Activated CD8-positive, alpha-beta memory T cell treated with anti-CD3 and anti-CD28 coated beads for 4 hours (primary cell): ENCODE data around the gene LARP1.

Source experiments
- DNase-seq, 2 donors: peaks; one replicate each; pipeline ENCODE4 v3.0.0-alpha.2; 2020; ENCODE audit warnings: low read depth in 2 of 2

Gene LARP1

GRCh38 chr5:154857530-154858296 is 102.5 kb downstream of the LARP1 start:
- DNase-seq, result peak; percentile 68 to 74

- peak; percentile 95 for DNase-seq
These were observed 103.3 kb downstream of the LARP1 start, which contains the start of gene CNOT8 for GRCh38 chr5:154858297-154858971. TSS of gene CNOT8 (plus strand) at chr5:154858627. CDS start at chr5:154863279, 4,652 bp downstream.

GRCh38 chr5:154858972-154859871 is 104.0 kb downstream of the LARP1 start:
- DNase-seq, result no peak

GRCh38 chr5:154860123-154860522 is 104.9 kb downstream of the LARP1 start:
- no peak for DNase-seq

GRCh38 chr5:154860765-154861164 is 105.6 kb downstream of the LARP1 start:
- no peak for DNase-seq

GRCh38 chr5:154861946-154862345 is 106.8 kb downstream of the LARP1 start:
- no peak for DNase-seq

GRCh38 chr5:154862766-154863165 is 107.6 kb downstream of the LARP1 start:
- no peak for DNase-seq

- no peak for DNase-seq
These were observed 108.3 kb downstream of the LARP1 start for GRCh38 chr5:154863291-154864080.

- no peak for DNase-seq
These were observed 110.4 kb downstream of the LARP1 start for GRCh38 chr5:154865466-154866184.

GRCh38 chr5:154866841-154867240 is 111.7 kb downstream of the LARP1 start:
- DNase-seq, result no peak
